RWPE2 (cell line): ENCODE data around the gene ERCC6L2.

Source experiments
- ATAC-seq: fragments of 200-7000 bp; cut with Tn5 transposase; 3 replicates; pipeline ENCODE4 v1.9.1; 2021; ENCODE audit warnings: low read depth
- DNase-seq: peaks from one replicate; pipeline ENCODE4 v3.0.0-alpha.2; 2020; ENCODE audit warnings: low spot score
- H3K27ac ChIP-seq: fragments of 450-650 bp; 2 replicates; pipeline ENCODE4 v1.5.1; 2017; ENCODE audit warnings: mild to moderate bottlenecking; ENCODE audit not compliant: poor library complexity, severe bottlenecking
- H3K27me3 ChIP-seq: fragments of 250-450 bp; sonication (Bioruptor Pico); 2 replicates; pipeline ENCODE4 v1.5.1; 2021; ENCODE audit warnings: mild to moderate bottlenecking, moderate library complexity; ENCODE audit not compliant: insufficient read depth, poor library complexity, severe bottlenecking
- H3K36me3 ChIP-seq: fragments of 250-450 bp; sonication (Bioruptor Pico); 2 replicates; pipeline ENCODE4 v1.5.1; 2020; ENCODE audit warnings: low read depth, mild to moderate bottlenecking, moderate library complexity
- H3K4me1 ChIP-seq: fragments of 250-450 bp; sonication (Bioruptor Pico); 2 replicates; pipeline ENCODE4 v1.5.1; 2021; ENCODE audit warnings: mild to moderate bottlenecking, moderate library complexity; ENCODE audit not compliant: insufficient read depth, poor library complexity, severe bottlenecking
- H3K4me3 ChIP-seq: fragments of 250-450 bp; sonication (Bioruptor Pico); 2 replicates; pipeline ENCODE4 v1.5.1; 2021; ENCODE audit warnings: mild to moderate bottlenecking, moderate library complexity; ENCODE audit not compliant: severe bottlenecking
- H3K9me3 ChIP-seq: fragments of 250-450 bp; sonication (Bioruptor Pico); 2 replicates; pipeline ENCODE4 v1.5.1; 2021; ENCODE audit warnings: mild to moderate bottlenecking, moderate library complexity; ENCODE audit not compliant: severe bottlenecking
- CTCF ChIP-seq: fragments of 450-650 bp; IDR thresholded peaks from one replicate; pipeline ENCODE4 v1.5.1; 2017; ENCODE audit warnings: mild to moderate bottlenecking, moderate library complexity; ENCODE audit not compliant: poor library complexity, severe bottlenecking

ERCC6L2 gene

GRCh38 chr9:95875305-95876137 lies at the start of gene ERCC6L2:
TSS of gene ERCC6L2 (plus strand) at chr9:95875691. CDS start at chr9:95876039, 348 bp downstream.
- TF ChIP-seq CTCF: no peak
- no peak within 1 kb of the TSS for H3K4me3 ChIP-seq
- DNase-seq: peak; percentile 95
- H3K4me1 ChIP-seq: peaks cover 17% of the 10 kb centered on the region
- H3K27ac ChIP-seq: no peak within 1 kb of the TSS
- peak; percentile 87 for ATAC-seq
- H3K9me3 ChIP-seq: no peaks in the 10 kb centered on the region
- peaks cover 14% of the 10 kb centered on the region for H3K36me3 ChIP-seq
- no peaks in the 10 kb centered on the region for H3K27me3 ChIP-seq

GRCh38 chr9:95826183-95826838 lies 49.2 kb upstream of the ERCC6L2 start:
- ATAC-seq: no peak
- no peak for TF ChIP-seq CTCF
- H3K27me3 ChIP-seq: no peaks in the 10 kb centered on the region

GRCh38 chr9:95830768-95831167 lies 44.7 kb upstream of the ERCC6L2 start:
- no peaks in the 10 kb centered on the region for H3K9me3 ChIP-seq
- H3K27me3 ChIP-seq: no peaks in the 10 kb centered on the region
- no peaks in the 10 kb centered on the region for H3K4me1 ChIP-seq
- H3K4me3 ChIP-seq: no peak overlapping the region
- ATAC-seq (no peak), DNase-seq (no peak)
- no peak for TF ChIP-seq CTCF
- no peaks in the 10 kb centered on the region for H3K36me3 ChIP-seq
- H3K27ac ChIP-seq: no peak overlapping the region

More at GRCh38 chr9:95826183-95826838, 49.2 kb upstream of the ERCC6L2 start:
- Histone ChIP-seq H3K27ac (no peak overlapping the region), H3K9me3 (no peaks in the 10 kb centered on the region), H3K36me3 (no peaks in the 10 kb centered on the region), H3K4me1 (peaks cover 20% of the 10 kb centered on the region), H3K4me3 (no peak overlapping the region)
- DNase-seq: no peak

GRCh38 chr9:95831810-95832209 lies 43.7 kb upstream of the ERCC6L2 start:
- Histone ChIP-seq H3K4me1 (no peaks in the 10 kb centered on the region), H3K4me3 (no peak overlapping the region), H3K36me3 (no peaks in the 10 kb centered on the region), H3K27me3 (no peaks in the 10 kb centered on the region), H3K9me3 (no peaks in the 10 kb centered on the region), H3K27ac (no peak overlapping the region)
- ATAC-seq: no peak
- no peak for DNase-seq
- no peak for TF ChIP-seq CTCF
